Upper lobe of left lung (tissue), 4 donors: ENCODE results near the gene GTF2F1.

Experiments used
- CTCF ChIP-seq, 6 experiments: fragments of 450-650 bp in 4 of 6; fragments of 200-600 bp in 2 of 6; sonication (generic) in 2 of 6; IDR thresholded peaks; one replicate each; pipeline ENCODE4 v1.5.1; 2016 to 2019; ENCODE audit warnings: antibody characterized with exemption in 6 of 6
- EP300 ChIP-seq, 4 donors: sonication (generic); formaldehyde crosslinking; IDR thresholded peaks; one replicate each; pipeline ENCODE4 v1.5.1; 2017; ENCODE audit warnings: antibody characterized with exemption in 4 of 4, control low read depth in 2 of 4
- POLR2A ChIP-seq, 4 donors: fragments of 450-650 bp; IDR thresholded peaks; one replicate each; pipeline ENCODE4 v1.5.1; 2016 to 2017; ENCODE audit warnings: antibody characterized with exemption in 4 of 4, mild to moderate bottlenecking in 2 of 4

- TF ChIP-seq CTCF (IDR thresholded peaks at IDR 0.05) (peak in 2 of 6 experiments; percentile 21 to 37), POLR2A (IDR thresholded peaks at IDR 0.05) (no peak), EP300 (IDR thresholded peaks at IDR 0.05) (no peak)
Observed at GRCh38 chr19:6417713-6418561, 25.0 kb upstream of the GTF2F1 start.
